HEK293T (cell line): Measurements from ENCODE around the gene SLC39A8.

Experiments
- ARNT ChIP-seq: fragments of 450-650 bp; IDR thresholded peaks from 2 replicates; pipeline ENCODE4 v1.6.1; 2017; ENCODE audit warnings: mild to moderate bottlenecking
- BHLHE40 ChIP-seq: fragments of 450-650 bp; IDR thresholded peaks from 2 replicates; pipeline ENCODE4 v1.6.1; 2016; ENCODE audit warnings: mild to moderate bottlenecking, moderate library complexity, borderline replicate concordance
- FOXA1 ChIP-seq: fragments of 450-650 bp; IDR thresholded peaks from 2 replicates; pipeline ENCODE4 v1.6.1; 2016; ENCODE audit warnings: mild to moderate bottlenecking
- FOXK2 ChIP-seq: fragments of 450-650 bp; IDR thresholded peaks from 2 replicates; pipeline ENCODE4 v1.6.1; 2016; ENCODE audit warnings: mild to moderate bottlenecking
- FOXM1 ChIP-seq: fragments of 450-650 bp; IDR thresholded peaks from 2 replicates; pipeline ENCODE4 v1.6.1; 2017; ENCODE audit warnings: mild to moderate bottlenecking, borderline replicate concordance
- HDGF ChIP-seq: fragments of 450-650 bp; IDR thresholded peaks from 2 replicates; pipeline ENCODE4 v1.6.1; 2017; ENCODE audit warnings: antibody characterized with exemption, borderline replicate concordance
- LEF1 ChIP-seq: fragments of 450-650 bp; IDR thresholded peaks from 2 replicates; pipeline ENCODE4 v1.6.1; 2017; ENCODE audit warnings: mild to moderate bottlenecking, borderline replicate concordance
- TARDBP ChIP-seq: fragments of 450-650 bp; IDR thresholded peaks from 2 replicates; pipeline ENCODE4 v1.6.1; 2016
- ZNF384 ChIP-seq: fragments of 450-650 bp; IDR thresholded peaks from 2 replicates; pipeline ENCODE4 v1.6.1; 2016
- TF ChIP-seq, protein P1 (sequence below): fragments of 450-650 bp; IDR thresholded peaks from 2 replicates; pipeline ENCODE4 v1.6.1; 2016

DNA sequence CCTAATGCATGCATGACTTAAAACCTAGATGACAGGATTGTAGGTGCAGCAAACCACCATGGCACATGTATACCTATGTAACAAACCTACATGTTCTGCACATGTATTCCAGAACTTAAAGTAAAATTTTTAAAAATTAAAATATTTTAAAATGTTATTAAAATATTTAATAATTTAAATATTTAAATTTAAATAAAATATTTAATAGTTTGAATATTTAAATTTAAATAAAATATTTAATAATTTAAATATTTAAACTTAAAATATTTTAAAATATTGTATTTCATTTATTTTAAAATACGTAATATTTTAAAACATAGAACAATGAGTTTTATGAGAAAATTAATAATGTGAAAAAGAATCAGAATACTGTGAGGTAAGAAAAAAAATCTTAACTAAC, 117.9 kb downstream of the SLC39A8 start:
- TF ChIP-seq LEF1 (no peak), FOXA1 (no peak), ZNF384 (no peak), FOXM1 (no peak), BHLHE40 (no peak), FOXK2 (no peak), HDGF (no peak), ARNT (no peak), TARDBP (no peak)
- TF ChIP-seq, protein P1, sequence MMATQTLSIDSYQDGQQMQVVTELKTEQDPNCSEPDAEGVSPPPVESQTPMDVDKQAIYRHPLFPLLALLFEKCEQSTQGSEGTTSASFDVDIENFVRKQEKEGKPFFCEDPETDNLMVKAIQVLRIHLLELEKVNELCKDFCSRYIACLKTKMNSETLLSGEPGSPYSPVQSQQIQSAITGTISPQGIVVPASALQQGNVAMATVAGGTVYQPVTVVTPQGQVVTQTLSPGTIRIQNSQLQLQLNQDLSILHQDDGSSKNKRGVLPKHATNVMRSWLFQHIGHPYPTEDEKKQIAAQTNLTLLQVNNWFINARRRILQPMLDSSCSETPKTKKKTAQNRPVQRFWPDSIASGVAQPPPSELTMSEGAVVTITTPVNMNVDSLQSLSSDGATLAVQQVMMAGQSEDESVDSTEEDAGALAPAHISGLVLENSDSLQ: no peak
